ENCODE results near the gene DMRTC1B.
"Not testable (repeated sequence)": the region's sequence is repeated elsewhere in the genome, so short reads cannot be mapped to it uniquely, and the experiment has no call there.

Gene DMRTC1B, protein sequence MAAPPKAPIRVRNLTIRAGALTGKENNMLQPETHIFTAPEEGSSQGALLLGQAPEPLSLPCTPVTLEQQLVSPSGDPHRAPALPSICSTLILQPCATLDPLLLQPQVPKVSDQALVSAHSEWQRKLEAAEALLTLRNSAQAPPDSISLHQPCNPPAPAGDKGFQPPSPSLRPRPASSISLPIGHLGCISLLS

DNA sequence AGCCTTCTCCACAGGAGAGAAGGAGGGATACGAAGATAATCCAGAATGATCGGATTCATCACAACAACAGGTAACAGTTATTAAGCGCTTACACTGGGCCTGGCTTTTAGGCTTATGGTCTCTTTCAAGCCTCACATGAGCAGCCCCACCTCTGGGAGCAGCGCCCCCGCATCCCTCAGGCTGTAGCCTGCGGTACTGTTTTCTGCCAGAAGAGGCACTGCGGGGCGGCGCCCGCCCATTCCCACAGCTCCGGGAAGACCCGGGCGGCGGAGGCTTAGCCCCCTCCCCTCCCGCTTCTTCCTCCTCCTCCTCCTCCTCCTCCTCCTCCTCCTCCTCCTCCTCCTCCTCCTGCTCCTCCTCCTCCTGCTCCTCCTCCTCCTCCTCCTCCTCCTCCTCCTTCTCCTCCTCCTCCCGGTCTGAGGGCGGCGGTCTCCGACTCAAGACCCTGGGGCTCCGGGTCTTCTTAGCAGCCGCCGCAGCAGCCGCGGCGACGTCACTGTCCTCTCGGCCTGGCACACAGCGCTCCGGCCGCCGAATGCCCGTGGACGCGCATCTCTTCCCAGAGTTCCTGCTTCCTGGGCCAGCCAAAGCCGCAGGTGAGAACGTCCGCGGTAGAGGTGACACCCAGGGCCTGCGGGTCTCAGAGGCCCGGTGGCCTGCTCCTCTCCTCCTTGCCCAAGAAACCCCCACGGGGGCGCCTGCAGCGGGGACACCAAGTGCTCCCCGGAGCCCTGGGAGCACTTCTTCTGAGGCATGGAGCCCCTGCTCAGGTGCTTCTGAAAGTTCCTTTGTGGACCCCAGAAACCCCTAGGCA is at the start of gene DMRTC1B:
Gene DMRTC1B, plus strand, starts transcription at position 238 of the 814 bp plus-strand sequence. CDS start 68,246 bp downstream, outside the sequence.
- not testable (repeated sequence) for DNase-seq (ENCODE audit: low read depth in 2 of 2)

- DNase-seq (ENCODE audit: low read depth in 2 of 2): no peak
Measured at GRCh38 chrX:72727846-72728245, 48.8 kb upstream of the DMRTC1B start.

DNA sequence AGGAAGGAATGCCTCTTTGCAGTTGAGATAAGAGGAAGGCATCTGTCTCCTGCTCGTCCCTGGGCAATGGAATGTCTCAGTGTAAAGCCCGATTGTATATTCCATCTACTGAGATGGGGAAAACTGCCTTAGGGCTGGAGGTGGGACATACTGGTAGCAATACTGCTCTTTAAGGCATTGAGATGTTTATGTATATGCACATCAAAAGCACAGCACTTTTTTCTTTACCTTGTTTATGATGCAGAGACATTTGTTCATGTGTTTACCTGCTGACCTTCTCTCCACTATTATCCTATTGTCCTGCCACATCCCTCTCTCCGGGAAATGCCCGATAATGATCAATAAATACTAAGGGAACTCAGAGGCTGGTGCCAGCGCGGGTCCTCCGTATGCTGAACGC is 43.1 kb upstream of the DMRTC1B start:
- DNase-seq (ENCODE audit: low read depth in 2 of 2): not testable (repeated sequence)

DNA sequence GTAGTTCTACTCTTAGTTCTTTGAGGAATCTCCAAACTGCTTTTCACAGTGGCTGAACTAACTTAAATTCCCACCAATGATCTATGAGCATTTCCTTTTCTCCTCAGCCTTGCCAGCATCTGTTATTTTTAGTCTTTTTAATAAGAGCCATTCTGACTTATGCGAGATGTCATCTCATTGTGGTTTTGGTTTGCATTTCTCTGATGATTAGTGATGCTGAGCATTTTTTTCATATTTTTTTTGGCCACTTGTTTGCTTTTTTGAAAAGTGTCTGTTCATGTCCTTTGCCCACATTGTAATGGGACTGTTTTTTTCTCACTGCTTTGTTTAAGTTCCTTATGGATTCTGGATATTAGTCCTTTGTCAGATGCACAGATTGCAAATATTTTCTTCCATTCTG is 41.1 kb upstream of the DMRTC1B start:
- no peak for DNase-seq (ENCODE audit: low read depth in 2 of 2)

- not testable (repeated sequence) for DNase-seq (ENCODE audit: low read depth in 2 of 2)
Measured at GRCh38 chrX:72745546-72745945, 31.1 kb upstream of the DMRTC1B start.

- not testable (repeated sequence) for DNase-seq (ENCODE audit: low read depth in 2 of 2)
Measured at GRCh38 chrX:72748545-72748944, 28.1 kb upstream of the DMRTC1B start.

GRCh38 chrX:72760454-72760853 is 16.2 kb upstream of the DMRTC1B start:
- not testable (repeated sequence) for DNase-seq (ENCODE audit: low read depth in 2 of 2)

- DNase-seq (ENCODE audit: low read depth in 2 of 2): not testable (repeated sequence)
Measured at GRCh38 chrX:72777467-72777790, 739 bp downstream of the DMRTC1B start.

DNA sequence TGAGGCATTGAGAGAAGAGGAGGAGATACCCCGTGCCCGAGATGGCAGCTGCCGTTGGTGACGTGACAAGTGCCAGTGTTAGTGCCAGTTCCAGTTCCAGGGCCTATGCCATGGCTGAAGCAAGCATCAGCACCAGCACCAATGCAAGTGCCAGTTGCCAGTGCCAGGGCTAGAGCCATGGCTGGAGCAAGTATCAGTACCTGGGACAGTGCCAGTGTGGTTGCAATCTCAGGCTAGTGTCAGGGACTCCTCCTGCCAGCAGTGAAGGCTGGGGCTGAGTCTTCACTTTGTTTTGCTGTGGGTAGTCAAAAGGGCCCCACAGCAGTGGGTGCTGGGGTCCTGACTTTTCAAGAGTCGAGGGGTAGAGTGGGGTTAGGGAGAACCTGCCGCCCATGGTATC is 1.5 kb downstream of the DMRTC1B start:
- DNase-seq (ENCODE audit: low read depth in 2 of 2): not testable (repeated sequence)

- not testable (repeated sequence) for DNase-seq (ENCODE audit: low read depth in 2 of 2)
Measured at GRCh38 chrX:72782560-72782959, 5.9 kb downstream of the DMRTC1B start, which contains the start of gene FAM236B. TSS of gene FAM236B (minus strand) at chrX:72782660. CDS start at chrX:72782560, 100 bp downstream.

GRCh38 chrX:72783365-72783936 is 6.8 kb downstream of the DMRTC1B start:
- DNase-seq (ENCODE audit: low read depth in 2 of 2): not testable (repeated sequence)

DNA sequence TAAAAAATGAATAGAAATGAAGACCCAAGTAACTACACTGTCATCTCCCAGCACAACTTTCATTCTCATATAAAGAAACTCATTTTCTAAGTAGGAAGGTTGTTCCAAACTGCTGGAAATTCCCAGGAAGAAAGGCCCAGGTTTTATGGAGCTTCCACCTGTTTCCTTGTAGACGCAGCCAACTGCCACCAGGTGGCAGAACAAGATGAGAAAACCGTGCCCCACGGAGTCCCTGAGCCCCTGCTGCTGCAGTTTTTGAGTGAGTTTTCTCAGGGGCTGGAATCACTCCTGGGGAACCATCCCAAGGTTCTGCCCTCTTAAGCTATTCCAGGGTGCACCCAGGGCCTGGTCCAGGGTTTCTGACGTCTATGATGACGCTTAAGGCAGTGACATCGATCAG is 7.3 kb downstream of the DMRTC1B start:
- not testable (repeated sequence) for DNase-seq (ENCODE audit: low read depth in 2 of 2)

- DNase-seq (ENCODE audit: low read depth in 2 of 2): not testable (repeated sequence)
Measured at GRCh38 chrX:72788142-72788541, 11.5 kb downstream of the DMRTC1B start.

GRCh38 chrX:72790390-72790789 is 13.7 kb downstream of the DMRTC1B start:
- DNase-seq (ENCODE audit: low read depth in 2 of 2): not testable (repeated sequence)

DNA sequence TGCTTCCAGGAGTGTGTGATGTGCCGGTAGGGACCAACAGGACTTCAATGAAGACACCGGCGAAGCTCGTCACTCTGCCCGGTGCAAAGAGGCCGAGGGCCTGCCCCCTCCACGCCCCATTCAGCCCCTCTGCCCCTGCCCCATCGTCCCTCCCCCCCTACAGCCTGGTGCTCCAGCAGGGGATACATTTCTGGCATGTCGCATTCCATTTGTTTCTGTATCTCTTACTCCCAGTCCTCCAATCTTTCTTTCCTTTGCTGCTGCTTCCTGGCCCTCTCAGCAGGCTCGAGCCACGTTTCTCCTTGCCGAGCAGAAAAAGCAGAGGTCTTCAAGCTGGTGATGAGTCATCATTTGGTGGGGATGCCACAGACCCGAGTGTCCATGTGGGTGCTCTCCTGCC is 31.4 kb downstream of the DMRTC1B start, which contains the start of gene FAM236D:
Gene FAM236D, minus strand, starts transcription at position 101 of the 400 bp plus-strand sequence. Its CDS starts 100 bp downstream, at position 1.
- not testable (repeated sequence) for DNase-seq (ENCODE audit: low read depth in 2 of 2)

- not testable (repeated sequence) for DNase-seq (ENCODE audit: low read depth in 2 of 2)
Measured at GRCh38 chrX:72830701-72831100, 54.0 kb downstream of the DMRTC1B start.

DNA sequence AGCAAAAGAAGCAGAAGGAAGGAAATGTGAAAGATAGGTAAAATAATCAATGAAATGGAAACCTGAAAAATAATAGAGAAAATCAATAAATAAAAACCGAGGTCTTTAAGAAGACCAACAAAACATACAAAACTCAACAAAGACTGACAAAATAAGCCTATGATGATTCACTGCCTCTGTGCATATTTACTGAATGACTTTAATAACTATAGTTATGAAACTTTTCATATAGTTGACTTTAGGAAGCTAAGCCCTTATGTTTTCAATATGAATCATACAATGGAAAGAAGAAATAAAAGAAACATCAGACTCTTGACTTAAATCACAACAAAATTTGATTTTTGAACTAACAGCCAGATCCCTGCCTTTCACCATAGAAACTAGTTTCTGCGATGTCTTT is 60.8 kb downstream of the DMRTC1B start:
- not testable (repeated sequence) for DNase-seq (ENCODE audit: low read depth in 2 of 2)

DNA sequence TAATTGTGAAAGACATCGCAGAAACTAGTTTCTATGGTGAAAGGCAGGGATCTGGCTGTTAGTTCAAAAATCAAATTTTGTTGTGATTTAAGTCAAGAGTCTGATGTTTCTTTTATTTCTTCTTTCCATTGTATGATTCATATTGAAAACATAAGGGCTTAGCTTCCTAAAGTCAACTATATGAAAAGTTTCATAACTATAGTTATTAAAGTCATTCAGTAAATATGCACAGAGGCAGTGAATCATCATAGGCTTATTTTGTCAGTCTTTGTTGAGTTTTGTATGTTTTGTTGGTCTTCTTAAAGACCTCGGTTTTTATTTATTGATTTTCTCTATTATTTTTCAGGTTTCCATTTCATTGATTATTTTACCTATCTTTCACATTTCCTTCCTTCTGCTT is 106.2 kb downstream of the DMRTC1B start:
- not testable (repeated sequence) for DNase-seq (ENCODE audit: low read depth in 2 of 2)

DNA sequence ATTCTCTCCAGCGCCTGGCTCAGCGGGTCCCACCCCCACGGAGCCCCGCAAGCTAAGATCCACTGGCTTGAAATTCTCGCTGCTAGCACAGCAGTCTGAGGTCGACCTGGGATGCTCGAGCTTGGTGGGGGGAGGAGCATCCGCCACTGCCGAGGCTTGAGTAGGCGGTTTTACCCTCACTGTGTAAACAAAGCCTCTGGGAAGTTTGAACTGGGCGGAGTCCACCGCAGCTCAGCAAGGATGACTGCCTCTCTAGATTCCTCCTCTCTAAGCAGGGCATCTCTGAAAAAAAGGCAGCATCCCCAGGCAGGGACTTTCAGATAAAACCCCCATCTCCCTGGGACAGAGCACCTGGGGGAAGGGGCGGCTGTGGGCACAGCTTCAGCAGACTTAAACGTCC is 113.0 kb downstream of the DMRTC1B start:
- not testable (repeated sequence) for DNase-seq (ENCODE audit: low read depth in 2 of 2)

Data from stimulated activated CD8-positive, alpha-beta memory T cell treated with anti-CD3 and anti-CD28 coated beads, Interleukin-15, amount 100 ng/mL, for 4 hours (primary cell).